ENCODE data around the gene GAL3ST3.

Gene GAL3ST3

GRCh38 chr11:66015936-66016792, 32.8 kb downstream of the GAL3ST3 start:
- Histone ChIP-seq H3K27me3 (ENCODE audit: insufficient read depth, poor library complexity, severe bottlenecking) (peaks cover 9% of the 10 kb centered on the region), H3K4me3 (replicated peaks; ENCODE audit: insufficient read depth, low read length) (no peak overlapping the region), H3K27ac (replicated peaks) (no peak overlapping the region)
- TF ChIP-seq GABPA (IDR thresholded peaks at IDR 0.05; ENCODE audit: low read depth) (no peak), SPI1 (IDR thresholded peaks at IDR 0.05; ENCODE audit: borderline replicate concordance, low read depth) (no peak), POLR2AphosphoS5 (IDR thresholded peaks at IDR 0.05; ENCODE audit: low read depth) (no peak), REST (IDR thresholded peaks at IDR 0.05; ENCODE audit: insufficient replicate concordance, low read depth) (no peak), CTCF (IDR thresholded peaks at IDR 0.05; ENCODE audit: insufficient read depth, low read length) (no peak)
- no peak for DNase-seq (ENCODE audit: low read depth in 1 of 2, low spot score in 1 of 2)

GRCh38 chr11:66015454-66015881, 33.5 kb downstream of the GAL3ST3 start:
- TF ChIP-seq SPI1 (IDR thresholded peaks at IDR 0.05; ENCODE audit: borderline replicate concordance, low read depth) (no peak), CTCF (IDR thresholded peaks at IDR 0.05; ENCODE audit: insufficient read depth, low read length) (no peak), GABPA (IDR thresholded peaks at IDR 0.05; ENCODE audit: low read depth) (no peak), POLR2AphosphoS5 (IDR thresholded peaks at IDR 0.05; ENCODE audit: low read depth) (no peak), REST (IDR thresholded peaks at IDR 0.05; ENCODE audit: insufficient replicate concordance, low read depth) (no peak)
- no peak for DNase-seq (ENCODE audit: low read depth in 1 of 2, low spot score in 1 of 2)
- H3K27me3 ChIP-seq (ENCODE audit: insufficient read depth, poor library complexity, severe bottlenecking): peaks cover 9% of the 10 kb centered on the region
- no peak overlapping the region for H3K4me3 ChIP-seq (replicated peaks; ENCODE audit: insufficient read depth, low read length)
- no peak overlapping the region for H3K27ac ChIP-seq (replicated peaks)

GRCh38 chr11:66014804-66015453, 34.0 kb downstream of the GAL3ST3 start:
- peaks cover 9% of the 10 kb centered on the region for H3K27me3 ChIP-seq (ENCODE audit: insufficient read depth, poor library complexity, severe bottlenecking)
- H3K4me3 ChIP-seq (replicated peaks; ENCODE audit: insufficient read depth, low read length): no peak overlapping the region
- no peak overlapping the region for H3K27ac ChIP-seq (replicated peaks)
- DNase-seq (ENCODE audit: low read depth in 1 of 2, low spot score in 1 of 2): no peak
- TF ChIP-seq GABPA (IDR thresholded peaks at IDR 0.05; ENCODE audit: low read depth): no peak
- TF ChIP-seq POLR2AphosphoS5 (IDR thresholded peaks at IDR 0.05; ENCODE audit: low read depth): no peak
- no peak for TF ChIP-seq SPI1 (IDR thresholded peaks at IDR 0.05; ENCODE audit: borderline replicate concordance, low read depth)
- no peak for TF ChIP-seq CTCF (IDR thresholded peaks at IDR 0.05; ENCODE audit: insufficient read depth, low read length)
